ENCODE results near the gene MFSD11.
"Not testable (repeated sequence)": the region's sequence is repeated elsewhere in the genome, so short reads cannot be mapped to it uniquely, and the experiment has no call there.

Gene MFSD11

GRCh38 chr17:76710863-76711611 is 26.9 kb upstream of the MFSD11 start, which contains the start of gene MXRA7:
Gene MXRA7, minus strand, starts transcription at chr17:76710965. Its CDS starts 19 bp downstream, at chr17:76710946.
- Histone ChIP-seq H3K4me3 (replicated peaks; ENCODE audit: insufficient read depth, low read length) (peak within 1 kb of the TSS; percentile 46), H3K27ac (replicated peaks) (no peak within 1 kb of the TSS), H3K27me3 (ENCODE audit: insufficient read depth, poor library complexity, severe bottlenecking) (no peaks in the 10 kb centered on the region)
- no peak for DNase-seq (ENCODE audit: low read depth in 1 of 2, low spot score in 1 of 2)
- TF ChIP-seq GABPA (IDR thresholded peaks at IDR 0.05; ENCODE audit: low read depth) (no peak), SPI1 (IDR thresholded peaks at IDR 0.05; ENCODE audit: borderline replicate concordance, low read depth) (no peak), CTCF (IDR thresholded peaks at IDR 0.05; ENCODE audit: insufficient read depth, low read length) (no peak)

- H3K4me3 ChIP-seq (replicated peaks; ENCODE audit: insufficient read depth, low read length); H3K27me3 ChIP-seq (ENCODE audit: insufficient read depth, poor library complexity, severe bottlenecking); DNase-seq (ENCODE audit: low read depth in 1 of 2, low spot score in 1 of 2); H3K27ac ChIP-seq (replicated peaks): not testable (repeated sequence)
These were observed 25.6 kb upstream of the MFSD11 start for GRCh38 chr17:76712321-76712720.

- Histone ChIP-seq H3K27me3 (ENCODE audit: insufficient read depth, poor library complexity, severe bottlenecking) (no peaks in the 10 kb centered on the region), H3K4me3 (replicated peaks; ENCODE audit: insufficient read depth, low read length) (no peak overlapping the region), H3K27ac (replicated peaks) (no peak overlapping the region)
- no peak for DNase-seq (ENCODE audit: low read depth in 1 of 2, low spot score in 1 of 2)
- no peak for TF ChIP-seq REST (IDR thresholded peaks at IDR 0.05; ENCODE audit: insufficient replicate concordance, low read depth)
- TF ChIP-seq GABPA (IDR thresholded peaks at IDR 0.05; ENCODE audit: low read depth): no peak
- no peak for TF ChIP-seq SPI1 (IDR thresholded peaks at IDR 0.05; ENCODE audit: borderline replicate concordance, low read depth)
- TF ChIP-seq POLR2AphosphoS5 (IDR thresholded peaks at IDR 0.05; ENCODE audit: low read depth): no peak
- TF ChIP-seq CTCF (IDR thresholded peaks at IDR 0.05; ENCODE audit: insufficient read depth, low read length): no peak
These were observed 24.2 kb upstream of the MFSD11 start for GRCh38 chr17:76713765-76714164.

GRCh38 chr17:76714336-76714735 is 23.6 kb upstream of the MFSD11 start:
- no peak overlapping the region for H3K4me3 ChIP-seq (replicated peaks; ENCODE audit: insufficient read depth, low read length)
- TF ChIP-seq POLR2AphosphoS5 (IDR thresholded peaks at IDR 0.05; ENCODE audit: low read depth) (no peak), SPI1 (IDR thresholded peaks at IDR 0.05; ENCODE audit: borderline replicate concordance, low read depth) (no peak), REST (IDR thresholded peaks at IDR 0.05; ENCODE audit: insufficient replicate concordance, low read depth) (no peak)
- no peaks in the 10 kb centered on the region for H3K27me3 ChIP-seq (ENCODE audit: insufficient read depth, poor library complexity, severe bottlenecking)
- DNase-seq (ENCODE audit: low read depth in 1 of 2, low spot score in 1 of 2): no peak
- peak overlapping the region; percentile 76 for H3K27ac ChIP-seq (replicated peaks)

Data from HL-60 (cell line).